Calu3 (cell line): ENCODE results near the gene IRX5. TPM values are rescaled to one million over a fixed set of nuclear protein-coding genes. Genes with fewer than 3 reads are reported as not detected.

Source experiments
- BruUV-seq: library from RNA; stranded (reverse); fragments of 400-500 nt; replicated peaks from 2 replicates; lab custom pipeline; 2021; lab: Mats Ljungman, UMichigan
- CTCF ChIA-PET: fragments of 300-600 bp; sonication (Branson Sonifier 250); formaldehyde crosslinking; loops from one replicate; lab custom pipeline; 2022; ENCODE audit warnings: antibody characterized with exemption; lab: Charles Lee
- DNase-seq: peaks from one replicate; pipeline ENCODE4 v3.0.0; 2022
- H3K27ac Mint-ChIP-seq: one replicate; pipeline ENCODE4 v1.8.0; 2022; ENCODE audit warnings: mixed read lengths; ENCODE audit not compliant: unreplicated experiment
- H3K27me3 Mint-ChIP-seq: one replicate; pipeline ENCODE4 v1.8.0; 2022; ENCODE audit warnings: mixed read lengths; ENCODE audit not compliant: unreplicated experiment
- H3K36me3 Mint-ChIP-seq: one replicate; pipeline ENCODE4 v1.8.0; 2022; ENCODE audit warnings: mild to moderate bottlenecking, moderate library complexity, mixed read lengths; ENCODE audit not compliant: insufficient read depth, unreplicated experiment
- H3K4me1 Mint-ChIP-seq: one replicate; pipeline ENCODE4 v1.8.0; 2022; ENCODE audit warnings: mild to moderate bottlenecking, low read depth, mixed read lengths; ENCODE audit not compliant: unreplicated experiment
- H3K4me3 Mint-ChIP-seq: one replicate; pipeline ENCODE4 v1.8.0; 2022; ENCODE audit warnings: mild to moderate bottlenecking, low read depth, moderate library complexity, mixed read lengths; ENCODE audit not compliant: unreplicated experiment
- H3K9me3 Mint-ChIP-seq: one replicate; pipeline ENCODE4 v1.8.0; 2022; ENCODE audit warnings: low read depth, mixed read lengths; ENCODE audit not compliant: unreplicated experiment
- intact Hi-C: fragments of 100-400 bp; cut with micrococcal nuclease; formaldehyde crosslinking; loops from one replicate; pipeline ENCODE4 v1.10.0; 2022; ENCODE audit not compliant: unreplicated experiment
- total RNA-seq: library from RNA; stranded (reverse); gene quantifications from 2 replicates; pipeline ENCODE4 v1.2.3, GENCODE V29; 2022
- TF ChIP-seq, protein P1 (sequence below): fragments of 200-600 bp; IDR thresholded peaks from one replicate; pipeline ENCODE4 v1.8.0; 2022; ENCODE audit warnings: antibody characterized with exemption; ENCODE audit not compliant: unreplicated experiment

IRX5 gene
- total RNA-seq, 1 experiment from 2014 or later: 2.5 TPM

DNA sequence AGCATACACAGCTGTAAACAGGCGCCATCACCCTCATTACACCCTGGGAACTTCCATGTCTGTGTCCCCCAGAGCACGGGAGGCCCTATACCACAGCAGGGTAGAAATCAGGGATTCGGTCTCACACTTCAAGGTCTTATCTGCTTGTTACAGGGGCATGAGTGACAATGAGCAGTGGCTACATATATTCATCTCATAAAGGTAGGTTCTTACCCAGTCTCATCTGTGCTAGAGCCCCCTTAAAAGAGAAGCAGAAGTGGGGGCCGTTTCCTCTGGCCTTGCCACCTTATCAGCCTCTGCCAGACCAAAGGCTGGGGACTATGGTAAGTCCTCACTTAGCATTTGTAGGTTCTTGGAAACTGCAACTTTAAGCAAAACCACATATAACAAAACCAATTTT, 46.5 kb downstream of the IRX5 start:
- Mint-ChIP-seq H3K36me3 (peaks cover 4% of the 10 kb centered on the region), H3K4me3 (no peak overlapping the region), H3K27ac (no peak overlapping the region), H3K27me3 (peaks cover 65% of the 10 kb centered on the region), H3K4me1 (no peaks in the 10 kb centered on the region), H3K9me3 (peaks cover 6% of the 10 kb centered on the region)
- DNase-seq: no peak
- intact Hi-C loops: no loop called here
- BruUV-seq: no TSS peak
- TF ChIP-seq, protein P1, sequence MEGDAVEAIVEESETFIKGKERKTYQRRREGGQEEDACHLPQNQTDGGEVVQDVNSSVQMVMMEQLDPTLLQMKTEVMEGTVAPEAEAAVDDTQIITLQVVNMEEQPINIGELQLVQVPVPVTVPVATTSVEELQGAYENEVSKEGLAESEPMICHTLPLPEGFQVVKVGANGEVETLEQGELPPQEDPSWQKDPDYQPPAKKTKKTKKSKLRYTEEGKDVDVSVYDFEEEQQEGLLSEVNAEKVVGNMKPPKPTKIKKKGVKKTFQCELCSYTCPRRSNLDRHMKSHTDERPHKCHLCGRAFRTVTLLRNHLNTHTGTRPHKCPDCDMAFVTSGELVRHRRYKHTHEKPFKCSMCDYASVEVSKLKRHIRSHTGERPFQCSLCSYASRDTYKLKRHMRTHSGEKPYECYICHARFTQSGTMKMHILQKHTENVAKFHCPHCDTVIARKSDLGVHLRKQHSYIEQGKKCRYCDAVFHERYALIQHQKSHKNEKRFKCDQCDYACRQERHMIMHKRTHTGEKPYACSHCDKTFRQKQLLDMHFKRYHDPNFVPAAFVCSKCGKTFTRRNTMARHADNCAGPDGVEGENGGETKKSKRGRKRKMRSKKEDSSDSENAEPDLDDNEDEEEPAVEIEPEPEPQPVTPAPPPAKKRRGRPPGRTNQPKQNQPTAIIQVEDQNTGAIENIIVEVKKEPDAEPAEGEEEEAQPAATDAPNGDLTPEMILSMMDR: no peak
- CTCF ChIA-PET: no interaction called here

DNA sequence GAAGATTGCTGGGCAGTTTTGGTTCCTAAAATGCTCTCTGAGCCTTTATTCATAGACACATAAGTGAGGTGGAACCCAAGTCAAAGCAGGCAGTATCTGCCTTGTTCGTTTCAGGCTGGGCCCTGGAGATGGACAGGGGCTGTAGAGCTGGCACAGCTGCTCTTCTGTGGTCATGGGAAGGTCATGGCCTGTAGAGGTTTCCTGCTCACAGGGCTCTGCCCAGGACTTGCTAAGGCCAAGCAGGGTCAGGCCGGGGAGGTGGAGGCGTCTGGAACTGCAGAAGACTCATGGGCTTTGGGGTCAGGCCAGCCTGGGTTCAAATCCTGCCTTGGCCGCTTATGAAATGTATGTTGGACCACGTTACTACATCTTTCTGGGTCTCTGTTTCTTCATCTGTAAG, 50.2 kb downstream of the IRX5 start:
- H3K27ac Mint-ChIP-seq: no peak overlapping the region
- H3K27me3 Mint-ChIP-seq: peaks cover 72% of the 10 kb centered on the region
- intact Hi-C loops: no loop called here
- no peak overlapping the region for H3K4me3 Mint-ChIP-seq
- no peaks in the 10 kb centered on the region for H3K4me1 Mint-ChIP-seq
- CTCF ChIA-PET: no interaction called here
- BruUV-seq: no TSS peak
- no peak for DNase-seq
- H3K9me3 Mint-ChIP-seq: no peaks in the 10 kb centered on the region
- no peaks in the 10 kb centered on the region for H3K36me3 Mint-ChIP-seq
- TF ChIP-seq, protein P1: no peak
